ENCODE measurements around the gene TLE6.
A peak's percentile ranks its signal among the peaks of the same experiment; 100 is the strongest.
"Not testable (repeated sequence)": the region's sequence is repeated elsewhere in the genome, so short reads cannot be mapped to it uniquely, and the experiment has no call there.

The TLE6 gene

DNA sequence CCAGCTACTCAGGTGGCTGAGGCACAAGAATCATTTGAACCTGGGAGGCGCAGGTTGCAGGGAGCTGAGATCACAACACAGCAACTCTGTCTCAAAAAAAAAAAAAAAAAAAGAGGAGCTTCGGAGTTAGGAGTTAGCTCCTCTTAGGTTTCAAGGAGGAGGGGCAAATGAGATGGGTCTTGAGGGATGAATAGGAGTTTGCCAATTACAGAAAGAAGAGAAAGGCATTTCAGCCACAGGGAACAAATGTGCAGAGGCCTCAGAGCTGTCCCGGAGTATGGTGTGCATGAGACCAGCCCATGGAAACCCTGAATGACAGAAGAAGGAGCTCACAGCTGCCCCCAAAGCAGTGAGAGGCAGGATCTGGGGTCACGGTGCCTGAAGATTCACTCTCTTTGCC, 27.2 kb downstream of the TLE6 start:
- DNase-seq, result no peak

GRCh38 chr19:3005345-3005744, 28.0 kb downstream of the TLE6 start:
- no peak for DNase-seq

GRCh38 chr19:3006075-3006767, 28.9 kb downstream of the TLE6 start:
- DNase-seq, result no peak

- no peak for DNase-seq
These were observed 30.6 kb downstream of the TLE6 start for GRCh38 chr19:3007975-3008374.

DNA sequence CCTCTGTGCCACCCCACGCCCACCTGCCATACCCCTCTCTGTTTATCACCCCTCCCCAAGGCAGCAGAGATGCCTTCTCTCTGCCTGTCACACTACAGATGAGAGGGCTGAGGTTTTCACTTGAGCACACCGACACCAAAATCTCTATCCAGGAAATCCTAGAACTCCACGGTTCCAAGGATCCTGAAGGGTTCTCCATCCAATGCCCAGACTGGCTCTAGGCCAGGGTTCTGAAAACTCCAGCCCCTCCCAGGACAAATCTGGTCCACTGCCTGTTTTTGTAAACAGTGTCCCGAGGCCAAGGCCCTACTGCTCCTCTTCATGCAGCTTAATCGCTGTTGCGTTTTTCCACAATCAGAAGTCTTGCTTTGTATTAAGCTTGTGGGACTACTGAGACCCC, 31.6 kb downstream of the TLE6 start:
- DNase-seq, result no peak

GRCh38 chr19:3010871-3011270, 33.5 kb downstream of the TLE6 start:
- DNase-seq, result no peak

- DNase-seq, result not testable (repeated sequence)
These were observed 34.7 kb downstream of the TLE6 start for GRCh38 chr19:3012059-3012458.

GRCh38 chr19:3012621-3013262, 35.4 kb downstream of the TLE6 start:
- DNase-seq, result no peak

DNA sequence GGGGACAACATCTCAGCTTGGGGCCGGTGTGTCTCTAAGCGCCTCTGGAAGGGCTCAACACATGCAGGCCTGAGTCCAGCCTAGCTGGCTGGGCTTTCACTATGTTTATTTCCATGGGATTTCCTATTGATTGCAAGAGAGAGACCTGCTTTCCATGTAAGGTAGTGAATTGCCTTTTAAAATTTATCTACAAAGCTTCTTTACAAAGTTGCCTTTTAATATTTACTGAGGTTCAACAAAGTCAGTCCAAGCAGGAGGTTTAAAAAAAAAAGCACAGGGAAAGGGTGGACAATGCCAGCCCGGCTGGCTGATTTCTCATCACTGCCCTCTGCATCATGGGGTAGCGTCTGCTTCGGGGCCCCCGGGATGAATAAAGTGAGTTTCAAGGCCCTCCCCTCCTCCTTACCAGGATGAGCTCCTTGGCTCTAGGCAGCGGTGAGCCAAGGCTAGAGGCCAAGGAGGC, 35.9 kb downstream of the TLE6 start:
- no peak for DNase-seq

- no peak for DNase-seq
These were observed 36.8 kb downstream of the TLE6 start for GRCh38 chr19:3014135-3014534.

DNA sequence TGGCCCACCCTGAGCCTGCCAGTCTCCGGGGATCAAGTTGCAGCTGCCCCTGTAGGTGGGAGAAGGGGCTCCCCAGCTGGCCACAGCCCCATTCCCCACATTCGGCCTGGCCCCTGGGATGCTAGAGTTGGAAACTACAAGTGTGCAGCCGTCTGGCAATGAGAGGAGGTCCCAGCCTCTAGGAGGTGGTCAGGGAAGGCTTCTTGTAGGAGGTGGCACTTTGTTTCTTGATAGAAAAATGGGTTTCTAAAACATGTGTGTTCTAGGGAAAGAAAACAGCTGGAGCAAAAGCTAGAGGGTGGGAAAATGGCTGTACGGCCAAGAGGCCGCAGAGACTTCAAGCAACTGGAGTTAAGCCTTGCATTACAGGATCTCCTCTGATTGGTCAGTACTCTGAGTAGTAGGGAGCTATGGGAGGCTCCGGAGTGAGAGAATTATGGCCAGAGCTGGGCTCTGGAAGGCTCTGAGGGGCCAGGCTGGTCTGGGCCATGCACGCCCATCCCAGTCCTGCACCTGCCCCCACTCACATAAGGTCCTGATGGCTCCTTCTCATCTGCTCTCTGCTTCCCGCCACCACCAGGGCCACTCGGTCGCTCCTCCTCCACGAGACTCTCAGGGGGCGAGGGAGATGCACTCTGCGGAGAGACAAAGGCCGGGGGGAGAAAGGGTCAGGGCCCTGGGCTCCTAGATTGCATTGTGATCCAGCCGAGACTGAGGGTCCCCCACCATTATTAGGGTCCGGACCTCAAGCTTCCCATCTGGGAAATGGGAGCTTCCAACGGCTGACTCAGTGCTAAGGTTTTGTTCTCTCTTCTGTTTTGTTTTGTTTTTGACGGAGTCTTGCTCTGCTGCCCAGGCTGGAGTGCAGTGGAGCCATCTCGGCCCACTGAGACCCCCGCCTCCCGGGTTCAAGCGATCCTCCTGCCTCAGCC, 38.0 kb downstream of the TLE6 start:
- DNase-seq, result no peak

GRCh38 chr19:3017923-3018322, 40.6 kb downstream of the TLE6 start:
- no peak for DNase-seq

- DNase-seq, result no peak
These were observed 42.0 kb downstream of the TLE6 start for GRCh38 chr19:3019211-3019854.

DNA sequence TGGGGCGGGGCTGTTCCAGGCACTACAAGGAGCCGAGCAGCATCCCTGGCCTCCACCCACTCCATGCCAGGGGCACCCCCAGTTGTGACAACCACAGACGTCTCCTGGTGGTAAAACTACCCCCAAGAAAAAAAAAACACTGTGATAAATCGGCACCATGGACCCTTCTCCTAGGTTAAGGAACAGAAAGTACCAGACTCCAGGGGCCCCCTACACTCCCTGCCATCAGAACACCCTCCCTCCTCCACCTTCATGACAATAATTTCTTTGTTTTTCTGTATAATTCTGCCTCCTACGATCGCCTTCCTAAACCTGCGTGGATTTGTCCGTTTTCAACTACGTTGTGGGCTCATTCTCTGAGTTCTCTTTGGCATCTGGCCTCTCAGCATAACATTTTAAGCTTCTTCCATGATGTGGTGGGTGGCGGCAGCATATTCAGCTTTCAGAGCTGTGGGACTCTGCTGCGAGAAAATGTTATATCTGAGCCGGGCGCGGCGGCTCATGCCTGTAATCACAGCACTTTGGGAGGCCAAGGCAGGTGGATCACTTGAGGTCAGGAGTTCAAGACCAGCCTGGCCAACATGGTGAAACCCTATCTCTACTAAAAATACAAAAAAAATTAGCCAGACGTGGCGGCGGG, 43.1 kb downstream of the TLE6 start:
- peak in 1 of 14 donors; percentile 0 for DNase-seq

DNA sequence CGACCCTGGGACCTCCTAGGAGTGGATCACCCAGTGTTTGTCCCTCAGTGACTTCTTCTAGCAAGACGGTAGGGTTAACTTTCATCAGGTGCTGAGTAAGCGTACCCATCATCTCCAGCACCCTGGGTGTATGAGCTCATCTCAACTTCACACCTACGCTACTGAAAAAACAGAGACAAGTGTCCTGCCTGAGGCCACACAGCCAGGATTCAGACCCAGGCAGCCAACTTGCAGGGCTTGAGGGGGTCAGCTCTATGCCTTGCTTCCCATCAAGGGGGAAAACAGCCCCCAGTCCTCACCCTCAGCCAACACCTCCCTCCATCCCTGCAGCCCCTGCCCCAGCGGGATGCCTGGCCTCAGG, 47.1 kb downstream of the TLE6 start:
- DNase-seq, result no peak

GRCh38 chr19:3024870-3025548, 47.6 kb downstream of the TLE6 start:
- peak in 1 of 14 donors; percentile 66 for DNase-seq

GRCh38 chr19:3025549-3025886, 48.2 kb downstream of the TLE6 start:
- no peak for DNase-seq

DNA sequence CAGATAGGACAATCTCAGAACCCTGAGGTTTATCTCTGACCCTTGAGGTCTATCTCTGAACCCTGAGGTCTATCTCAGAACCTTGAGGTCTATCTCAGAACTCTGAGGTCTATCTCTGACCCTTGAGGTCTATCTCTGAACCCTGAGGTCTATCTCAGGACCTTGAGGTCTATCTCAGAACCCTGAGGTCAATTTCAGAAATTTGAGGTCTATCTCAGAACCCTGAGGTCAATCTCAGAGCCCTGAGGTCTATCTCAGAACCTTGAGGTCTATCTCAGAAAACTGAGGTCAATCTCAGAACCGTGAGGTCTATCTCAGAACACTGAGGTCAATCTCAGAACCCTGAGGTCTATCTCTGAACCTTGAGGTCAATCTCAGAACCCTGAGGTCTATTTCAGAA, 49.4 kb downstream of the TLE6 start:
- DNase-seq, result no peak

DNA sequence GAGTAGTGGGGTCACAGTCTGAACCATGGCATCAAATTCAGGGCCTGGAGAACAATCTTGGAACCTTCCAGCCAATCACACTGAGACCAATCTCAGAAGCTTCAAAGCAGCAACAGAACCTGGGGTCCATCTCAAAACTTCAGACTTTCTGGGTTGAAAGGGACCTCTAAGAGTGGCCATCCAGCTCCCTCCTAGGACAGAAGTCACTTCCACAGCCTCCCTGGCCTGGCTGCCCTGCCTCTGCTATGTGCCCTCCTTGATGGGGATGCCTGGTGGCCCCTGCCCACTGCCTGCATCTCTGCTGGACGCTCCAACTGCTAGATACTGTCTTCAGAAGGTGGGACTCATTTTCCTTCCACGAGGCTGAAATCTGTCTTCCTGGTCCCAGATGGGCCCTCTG, 49.9 kb downstream of the TLE6 start:
- DNase-seq, result no peak

DNA sequence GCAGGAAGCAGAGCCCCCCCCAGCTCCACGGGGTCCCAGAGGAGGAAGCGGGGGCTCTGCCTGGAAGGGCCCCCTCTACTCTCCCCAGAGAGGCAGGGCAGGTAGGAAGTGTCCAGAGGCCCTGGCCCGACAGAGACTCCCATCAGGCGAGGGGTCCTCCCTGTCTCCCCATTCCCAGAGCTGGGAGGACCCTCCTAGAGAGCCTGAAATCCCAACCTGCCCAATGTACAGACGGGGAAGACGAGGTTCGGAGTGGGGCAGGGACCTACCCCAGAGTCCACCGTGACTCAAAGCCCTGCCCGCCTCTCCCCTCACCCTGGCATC, 50.6 kb downstream of the TLE6 start:
- DNase-seq, result no peak

- DNase-seq, result no peak
These were observed 51.1 kb downstream of the TLE6 start for GRCh38 chr19:3028305-3029064.

All from C1 segment of cervical spinal cord (tissue), 14 donors.